SK-N-SH (cell line): ENCODE measurements around the gene LRP1.

Source experiments
- CHD2 ChIP-seq: fragments of 150-350 bp; IDR thresholded peaks from 2 replicates; pipeline ENCODE4 v1.6.1; 2018; ENCODE audit warnings: low read length; ENCODE audit not compliant: partially characterized antibody
- CTCF ChIP-seq: fragments of 200-600 bp; sonication (generic); IDR thresholded peaks from 2 replicates; pipeline ENCODE4 v1.6.1; 2017; ENCODE audit warnings: antibody characterized with exemption, mild to moderate bottlenecking, moderate library complexity
- EP300 ChIP-seq, 2 experiments: IDR thresholded peaks; 2 replicates each; pipeline versions ENCODE4 v1.4.0 to v1.6.1; 2012; ENCODE audit warnings: borderline replicate concordance in 1 of 2, low read depth in 1 of 2, low read length in 1 of 2
- IRF3 ChIP-seq: fragments of 150-350 bp; IDR thresholded peaks from 2 replicates; pipeline ENCODE4 v1.6.1; 2016; ENCODE audit warnings: mild to moderate bottlenecking, low read depth, low read length
- MAX ChIP-seq: IDR thresholded peaks from 2 replicates; pipeline ENCODE4 v1.4.0; 2012; ENCODE audit warnings: low read depth
- NFIC ChIP-seq: IDR thresholded peaks from 2 replicates; pipeline ENCODE4 v1.4.0; 2012; ENCODE audit warnings: borderline replicate concordance
- NRF1 ChIP-seq: IDR thresholded peaks from 2 replicates; pipeline ENCODE4 v1.6.1; 2012; ENCODE audit warnings: low read depth, mild to moderate bottlenecking, low read length
- POLR2AphosphoS5 ChIP-seq: IDR thresholded peaks from 2 replicates; pipeline ENCODE4 v1.6.1; 2012; ENCODE audit warnings: low read depth, low read length
- REST ChIP-seq: IDR thresholded peaks from 2 replicates; pipeline ENCODE4 v1.6.1; 2012; ENCODE audit warnings: mild to moderate bottlenecking, low read depth, low read length, moderate library complexity
- SIN3A ChIP-seq: IDR thresholded peaks from 2 replicates; pipeline ENCODE4 v1.6.1; 2012; ENCODE audit warnings: low read depth, mild to moderate bottlenecking, low read length, moderate library complexity, borderline replicate concordance
- TAF1 ChIP-seq: IDR thresholded peaks from 2 replicates; pipeline ENCODE4 v1.6.1; 2012; ENCODE audit warnings: low read depth, mild to moderate bottlenecking, low read length, moderate library complexity, borderline replicate concordance

- TF ChIP-seq CTCF (no peak), IRF3 (no peak), SIN3A (no peak), EP300 (IDR thresholded peaks at IDR 0.05; ENCODE audit: borderline replicate concordance in 1 of 2, low read depth in 1 of 2, low read length in 1 of 2) (no peak), POLR2AphosphoS5 (peak; percentile 49), NRF1 (peak; percentile 17; the same call in 1 of the 2 replicates), TAF1 (peak; percentile 76), MAX (peak; percentile 90), NFIC (no peak; the same call in 1 of the 2 replicates), CHD2 (peak; percentile 22), REST (no peak)
Measured at GRCh38 chr12:57088354-57089270, 39.7 kb upstream of the LRP1 start, which contains the start of gene NAB2.
